ENCODE results near the gene CDC42BPB. TPM values are rescaled to one million over a fixed set of nuclear protein-coding genes. Genes with fewer than 3 reads are reported as not detected.

The CDC42BPB gene
- total RNA-seq, 1 donor from 2014 or later, result 96.5 TPM

GRCh38 chr14:102902086-102902485 lies 155.3 kb downstream of the CDC42BPB start:
- Histone ChIP-seq H3K4me3 (no peak overlapping the region), H3K36me3 (peaks cover 19 to 27% of the 10 kb centered on the region in 2 donors), H3K27me3 (no peaks in the 10 kb centered on the region), H3K4me1 (no peaks in the 10 kb centered on the region), H3K27ac (no peak overlapping the region), H3K9me3 (no peaks in the 10 kb centered on the region)
- intact Hi-C loops (cut with DNase I), result no loop called here
- no peak for TF ChIP-seq CTCF (IDR thresholded peaks at IDR 0.05)
- DNase-seq (ENCODE audit: low spot score in 2 of 2), result no peak

GRCh38 chr14:102901633-102902032 lies 155.7 kb downstream of the CDC42BPB start:
- Histone ChIP-seq H3K4me1 (no peaks in the 10 kb centered on the region), H3K27ac (no peak overlapping the region), H3K27me3 (no peaks in the 10 kb centered on the region), H3K4me3 (no peak overlapping the region), H3K36me3 (peaks cover 17 to 28% of the 10 kb centered on the region in 2 donors), H3K9me3 (no peaks in the 10 kb centered on the region)
- intact Hi-C loops (cut with DNase I), result no loop called here
- no peak for TF ChIP-seq CTCF (IDR thresholded peaks at IDR 0.05)
- no peak for DNase-seq (ENCODE audit: low spot score in 2 of 2)

DNA sequence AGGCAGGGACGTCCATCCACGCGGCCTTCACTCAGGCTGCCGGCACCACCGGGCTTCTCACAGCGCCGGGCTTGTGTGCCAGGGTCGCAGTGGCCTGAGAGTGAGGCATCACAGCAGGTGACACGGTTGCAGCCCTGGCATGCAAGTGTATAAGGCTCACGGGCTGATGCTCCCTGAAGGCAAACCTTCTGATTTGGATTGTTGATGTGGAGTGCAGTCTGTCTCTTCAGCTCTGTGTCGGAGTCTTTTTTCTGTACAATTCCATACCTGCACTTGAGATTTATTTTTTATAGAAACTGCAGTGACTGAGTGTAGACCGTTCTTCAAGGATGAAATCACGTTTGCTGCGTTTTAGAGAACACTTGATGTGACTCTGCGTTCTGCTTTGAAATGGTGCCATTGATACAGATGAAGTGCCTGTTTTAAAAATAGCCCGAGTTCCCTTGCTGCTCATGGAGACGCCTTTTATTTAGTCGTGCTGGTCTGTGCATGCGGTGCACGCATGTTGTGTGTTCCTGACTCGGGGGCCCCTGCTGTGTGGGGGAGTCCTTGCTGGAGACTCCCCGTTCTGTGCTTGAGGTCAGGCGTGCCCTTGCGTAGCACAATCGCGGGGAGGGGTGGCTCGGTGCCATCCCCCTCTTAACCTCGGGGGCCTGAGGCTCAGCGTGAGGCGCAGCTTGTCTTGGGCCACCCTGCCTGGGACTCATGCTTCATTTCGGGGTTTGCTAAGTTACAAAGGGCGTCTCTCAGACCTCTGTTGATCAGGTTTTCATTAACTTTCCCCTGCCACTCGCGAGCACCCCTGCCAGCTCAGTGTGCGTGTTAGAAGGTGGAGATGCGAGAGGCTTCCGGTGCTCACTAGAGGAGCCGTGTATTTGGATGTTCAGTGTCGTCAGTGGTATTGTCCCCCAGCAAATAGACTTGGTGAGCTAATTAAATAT lies 156.4 kb downstream of the CDC42BPB start:
- H3K9me3 ChIP-seq, result no peaks in the 10 kb centered on the region
- no peak for TF ChIP-seq CTCF (IDR thresholded peaks at IDR 0.05)
- intact Hi-C loops (cut with DNase I), result no loop called here
- H3K27ac ChIP-seq, result no peak overlapping the region
- no peak overlapping the region for H3K4me3 ChIP-seq
- no peak for DNase-seq (ENCODE audit: low spot score in 2 of 2)
- peaks cover 17 to 28% of the 10 kb centered on the region in 2 donors for H3K36me3 ChIP-seq
- H3K4me1 ChIP-seq, result no peaks in the 10 kb centered on the region
- no peaks in the 10 kb centered on the region for H3K27me3 ChIP-seq

DNA sequence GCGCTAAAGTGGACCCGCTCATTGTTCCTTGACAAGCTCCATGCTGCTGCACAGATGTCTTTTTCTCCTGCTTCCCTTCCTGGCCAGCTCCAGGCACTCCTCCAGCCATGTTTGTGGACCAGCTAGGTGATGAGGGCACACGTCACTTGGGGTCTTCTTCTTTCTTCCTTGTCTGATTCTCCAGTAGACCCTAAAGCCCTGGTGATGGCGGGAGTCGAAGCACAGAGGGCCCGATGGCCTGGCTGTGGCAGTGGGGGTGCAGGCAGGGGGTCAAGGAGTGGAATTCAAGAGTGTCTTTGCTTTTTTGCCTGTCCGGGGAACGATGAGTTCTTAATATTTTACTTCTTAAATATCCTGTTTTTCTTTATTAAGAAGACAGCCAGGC lies 157.8 kb downstream of the CDC42BPB start:
- no peak for TF ChIP-seq CTCF (IDR thresholded peaks at IDR 0.05)
- Histone ChIP-seq H3K36me3 (peaks cover 7 to 20% of the 10 kb centered on the region in 2 donors), H3K27me3 (no peaks in the 10 kb centered on the region), H3K4me1 (no peaks in the 10 kb centered on the region), H3K4me3 (no peak overlapping the region), H3K27ac (no peak overlapping the region), H3K9me3 (no peaks in the 10 kb centered on the region)
- DNase-seq (ENCODE audit: low spot score in 2 of 2), result no peak
- intact Hi-C loops (cut with DNase I), result no loop called here

DNA sequence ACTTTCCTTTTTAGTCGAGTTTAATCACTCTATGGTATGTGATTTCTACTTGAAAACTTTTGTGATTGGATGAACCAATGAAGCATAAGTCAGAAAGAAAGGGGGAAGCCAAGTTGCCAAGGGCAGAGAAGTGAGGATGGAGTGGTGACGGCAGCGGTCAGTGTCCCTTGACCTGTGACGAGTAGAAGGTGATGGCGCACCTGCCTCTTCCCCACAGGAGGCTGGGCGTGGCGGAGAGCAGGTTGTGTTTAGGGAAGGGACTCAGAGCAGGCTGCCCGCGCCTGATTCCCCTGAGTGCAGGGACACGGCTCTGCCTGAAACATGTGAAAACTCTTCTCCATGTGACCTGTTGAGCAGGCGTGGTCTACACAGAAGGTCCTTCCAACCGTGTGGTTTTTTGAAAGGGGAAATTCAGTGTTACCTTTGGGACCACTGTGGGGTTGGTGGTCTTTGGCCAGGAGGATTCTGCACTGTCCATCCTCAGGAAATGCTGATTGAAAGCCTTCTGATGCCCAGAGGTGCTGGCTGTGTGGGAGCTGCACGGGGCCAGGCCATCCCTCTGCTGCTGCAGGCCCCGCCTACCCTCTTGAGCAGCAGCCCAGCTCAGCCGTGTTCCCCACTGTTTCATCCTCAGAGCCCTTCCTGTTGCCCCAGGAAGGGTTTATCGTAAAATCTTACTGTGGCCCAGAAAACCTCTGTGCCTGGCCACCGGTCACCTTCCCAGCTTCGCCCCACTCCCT lies 158.4 kb downstream of the CDC42BPB start:
- no peaks in the 10 kb centered on the region for H3K4me1 ChIP-seq
- H3K4me3 ChIP-seq, result no peak overlapping the region
- H3K27me3 ChIP-seq, result no peaks in the 10 kb centered on the region
- no peak for DNase-seq (ENCODE audit: low spot score in 2 of 2)
- H3K36me3 ChIP-seq, result peaks cover 7 to 18% of the 10 kb centered on the region in 2 donors
- H3K27ac ChIP-seq, result no peak overlapping the region
- TF ChIP-seq CTCF (IDR thresholded peaks at IDR 0.05), result no peak
- intact Hi-C loops (cut with DNase I), result no loop called here
- H3K9me3 ChIP-seq, result no peaks in the 10 kb centered on the region

Data from ascending aorta (tissue), 2 donors.